ENCODE data around the gene CYP26A1.
"Not testable (repeated sequence)": the region's sequence is repeated elsewhere in the genome, so short reads cannot be mapped to it uniquely, and the experiment has no call there.

CYP26A1 gene

GRCh38 chr10:93090619-93091018 is 16.9 kb downstream of the CYP26A1 start:
- H3K4me3 ChIP-seq (ENCODE audit: low read length): no peak overlapping the region
- no peak for DNase-seq (ENCODE audit: low read depth)
- TF ChIP-seq CTCF (conservative IDR thresholded peaks at IDR 0.05; ENCODE audit: low read depth, low read length): no peak

GRCh38 chr10:93091960-93092359 is 18.3 kb downstream of the CYP26A1 start:
- no peak for DNase-seq (ENCODE audit: low read depth)
- H3K4me3 ChIP-seq (ENCODE audit: low read length): no peak overlapping the region
- no peak for TF ChIP-seq CTCF (conservative IDR thresholded peaks at IDR 0.05; ENCODE audit: low read depth, low read length)

- no peak overlapping the region for H3K4me3 ChIP-seq (ENCODE audit: low read length)
- no peak for TF ChIP-seq CTCF (conservative IDR thresholded peaks at IDR 0.05; ENCODE audit: low read depth, low read length)
- DNase-seq (ENCODE audit: low read depth): no peak
Measured at GRCh38 chr10:93095225-93095624, 21.5 kb downstream of the CYP26A1 start.

DNA sequence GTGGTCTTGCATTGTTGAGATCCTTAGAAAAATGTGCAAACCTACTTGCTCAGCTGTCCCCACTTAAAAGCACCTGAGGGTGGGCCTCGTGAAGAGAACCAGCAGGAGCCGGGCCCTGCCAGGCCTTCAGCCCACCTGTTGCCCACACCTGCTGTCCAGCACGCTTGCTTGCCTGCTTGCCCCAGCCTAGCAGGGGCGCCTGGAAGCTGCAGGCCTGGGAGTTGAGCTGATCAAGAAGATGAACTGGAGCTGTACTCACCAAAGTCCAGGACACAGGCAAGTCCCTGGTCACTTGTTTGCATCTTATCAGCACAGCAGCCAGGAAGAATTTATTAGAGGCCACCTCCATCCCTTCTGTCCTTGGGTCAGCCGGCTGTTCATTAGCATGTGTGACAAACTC is 23.2 kb downstream of the CYP26A1 start:
- no peak overlapping the region for H3K4me3 ChIP-seq (ENCODE audit: low read length)
- no peak for DNase-seq (ENCODE audit: low read depth)
- no peak for TF ChIP-seq CTCF (conservative IDR thresholded peaks at IDR 0.05; ENCODE audit: low read depth, low read length)

GRCh38 chr10:93097386-93097785 is 23.7 kb downstream of the CYP26A1 start:
- no peak overlapping the region for H3K4me3 ChIP-seq (ENCODE audit: low read length)
- no peak for TF ChIP-seq CTCF (conservative IDR thresholded peaks at IDR 0.05; ENCODE audit: low read depth, low read length)
- no peak for DNase-seq (ENCODE audit: low read depth)

DNA sequence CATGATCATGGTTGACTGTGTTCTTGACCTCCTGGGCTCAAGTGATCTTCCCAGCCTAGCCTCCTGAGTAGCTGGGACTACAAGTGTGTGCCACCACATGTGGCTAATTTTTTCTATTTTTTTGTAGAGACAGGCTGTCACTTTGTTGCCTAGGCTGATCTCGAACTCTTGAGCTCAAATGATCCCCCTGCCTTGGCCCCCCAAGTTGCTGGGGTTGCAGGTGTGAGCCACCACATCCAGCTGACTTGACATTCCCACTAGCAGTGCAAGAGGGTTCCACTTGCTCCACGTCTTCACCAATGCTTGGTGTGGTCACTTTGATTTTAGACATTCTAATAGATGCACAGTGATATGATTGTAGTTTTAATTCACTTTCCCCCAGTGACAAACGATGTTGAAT is 25.1 kb downstream of the CYP26A1 start:
- no peak overlapping the region for H3K4me3 ChIP-seq (ENCODE audit: low read length)
- no peak for DNase-seq (ENCODE audit: low read depth)
- TF ChIP-seq CTCF (conservative IDR thresholded peaks at IDR 0.05; ENCODE audit: low read depth, low read length): no peak

DNA sequence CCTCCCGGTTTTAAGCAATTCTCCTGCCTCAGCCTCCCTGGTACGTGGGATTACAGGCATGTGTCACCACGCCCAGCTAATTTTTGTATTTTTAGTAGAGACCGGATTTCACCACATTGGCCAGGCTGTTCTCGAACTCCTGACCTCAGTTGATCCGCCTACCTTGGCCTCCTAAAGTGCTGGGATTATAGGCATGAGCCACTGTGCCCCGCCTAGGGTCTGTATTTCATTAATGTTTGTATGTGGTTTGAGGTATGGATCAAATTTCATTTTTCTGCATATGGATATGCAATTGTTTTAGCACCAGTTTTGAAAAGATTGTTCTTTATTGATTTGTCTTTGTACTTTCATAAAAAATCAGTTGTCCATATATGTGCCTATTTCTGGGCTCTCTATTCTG is 26.0 kb downstream of the CYP26A1 start:
- H3K4me3 ChIP-seq (ENCODE audit: low read length): no peak overlapping the region
- TF ChIP-seq CTCF (conservative IDR thresholded peaks at IDR 0.05; ENCODE audit: low read depth, low read length): no peak
- no peak for DNase-seq (ENCODE audit: low read depth)

- not testable (repeated sequence) for H3K4me3 ChIP-seq (ENCODE audit: low read length); DNase-seq (ENCODE audit: low read depth)
Measured at GRCh38 chr10:93101148-93101547, 27.5 kb downstream of the CYP26A1 start.
